ENCODE data around the gene TAS1R3. TPM values are rescaled to one million over a fixed set of nuclear protein-coding genes. Genes with fewer than 3 reads are reported as not detected.

TAS1R3 gene
- total RNA-seq, 1 experiment from 2014 or later, result 0.22 TPM

GRCh38 chr1:1281533-1282321, 49.4 kb upstream of the TAS1R3 start:
- H3K4me1 Mint-ChIP-seq, result no peaks in the 10 kb centered on the region
- H3K36me3 Mint-ChIP-seq, result no peaks in the 10 kb centered on the region
- DNase-seq (ENCODE audit: low spot score) (peak; percentile 18), ATAC-seq (no peak)
- peaks cover 5% of the 10 kb centered on the region for H3K9me3 Mint-ChIP-seq
- no peak overlapping the region for H3K4me3 Mint-ChIP-seq
- TF ChIP-seq ZNF671 (CRISPR knock-in tag; IDR thresholded peaks at IDR 0.05) (no peak), NFATC4 (CRISPR knock-in tag; IDR thresholded peaks at IDR 0.05) (no peak), NR1H2 (CRISPR knock-in tag; IDR thresholded peaks at IDR 0.05) (no peak), ZNF232 (CRISPR knock-in tag; IDR thresholded peaks at IDR 0.05) (no peak), ZBTB21 (CRISPR knock-in tag; IDR thresholded peaks at IDR 0.05; ENCODE audit: borderline replicate concordance) (no peak)
- ChIA-PET CTCF (interaction anchor here (1.1 to 1.5 kb wide), 4 partner anchors 8 to 19 kb away, joined by 3 to 8 read pairs (median 4); no protein-coding TSS in a partner anchor), POLR2A (no interaction called here)
- no peak overlapping the region for H3K27ac Mint-ChIP-seq
- H3K27me3 Mint-ChIP-seq (ENCODE audit: low read depth), result no peaks in the 10 kb centered on the region

GRCh38 chr1:1282998-1283397, 48.1 kb upstream of the TAS1R3 start:
- ATAC-seq, result no peak
- H3K4me1 Mint-ChIP-seq, result no peaks in the 10 kb centered on the region
- TF ChIP-seq ZNF138 (CRISPR knock-in tag; conservative IDR thresholded peaks at IDR 0.05) (no peak), NFATC4 (CRISPR knock-in tag; IDR thresholded peaks at IDR 0.05) (no peak), USF1 (CRISPR knock-in tag; IDR thresholded peaks at IDR 0.05) (no peak), NR1H2 (CRISPR knock-in tag; IDR thresholded peaks at IDR 0.05) (no peak)
- H3K4me3 Mint-ChIP-seq, result no peak overlapping the region
- H3K36me3 Mint-ChIP-seq, result no peaks in the 10 kb centered on the region
- H3K9me3 Mint-ChIP-seq, result peaks cover 2% of the 10 kb centered on the region
- CTCF ChIA-PET, result interaction anchor here (1.6 to 2.1 kb wide), 2 partner anchors 9 kb away, joined by 8 to 15 read pairs; partner anchors contain the start of gene UBE2J2
- POLR2A ChIA-PET, result no interaction called here
- no peak for DNase-seq (ENCODE audit: low spot score)
- H3K27me3 Mint-ChIP-seq (ENCODE audit: low read depth), result no peaks in the 10 kb centered on the region
- H3K27ac Mint-ChIP-seq, result no peak overlapping the region

GRCh38 chr1:1283821-1284220, 47.3 kb upstream of the TAS1R3 start:
- no peak overlapping the region for H3K4me3 Mint-ChIP-seq
- H3K27ac Mint-ChIP-seq, result no peak overlapping the region
- ChIA-PET CTCF (interaction anchor here (1.6 to 2.1 kb wide), 2 partner anchors 8 to 10 kb away, joined by 8 to 15 read pairs; partner anchors contain the start of gene UBE2J2), POLR2A (no interaction called here)
- no peaks in the 10 kb centered on the region for H3K9me3 Mint-ChIP-seq
- DNase-seq (ENCODE audit: low spot score) (peak; percentile 29), ATAC-seq (peak; percentile 17; the same call in 1 of the 2 replicates)
- no peaks in the 10 kb centered on the region for H3K4me1 Mint-ChIP-seq
- H3K27me3 Mint-ChIP-seq (ENCODE audit: low read depth), result no peaks in the 10 kb centered on the region
- H3K36me3 Mint-ChIP-seq, result no peaks in the 10 kb centered on the region
- TF ChIP-seq STAT6 (CRISPR knock-in tag; conservative IDR thresholded peaks at IDR 0.05; ENCODE audit: low read depth) (no peak), ARID4B (CRISPR knock-in tag; IDR thresholded peaks at IDR 0.05; ENCODE audit: borderline replicate concordance) (no peak), TEAD4 (CRISPR knock-in tag; IDR thresholded peaks at IDR 0.05) (no peak), ZSCAN18 (CRISPR knock-in tag; IDR thresholded peaks at IDR 0.05) (no peak), AR (CRISPR knock-in tag; IDR thresholded peaks at IDR 0.05) (no peak), ZNF138 (CRISPR knock-in tag; conservative IDR thresholded peaks at IDR 0.05) (no peak), PRRX2 (CRISPR knock-in tag; IDR thresholded peaks at IDR 0.05) (no peak), E2F4 (CRISPR knock-in tag; IDR thresholded peaks at IDR 0.05; ENCODE audit: borderline replicate concordance, low read depth) (no peak), CBFB (CRISPR knock-in tag; IDR thresholded peaks at IDR 0.05; ENCODE audit: low read depth) (no peak), FOXP1 (CRISPR knock-in tag; IDR thresholded peaks at IDR 0.05; ENCODE audit: borderline replicate concordance) (no peak)

Data from WTC11 (cell line).